GM23338 (cell line): ENCODE data around the gene ARHGAP4.

ENCODE experiments used
- CREB1 ChIP-seq: fragments of 250-450 bp; sonication (Bioruptor Pico); IDR thresholded peaks from 2 replicates; pipeline ENCODE4 v1.5.0; 2020; ENCODE audit warnings: low read depth, mild to moderate bottlenecking, moderate library complexity
- CTCF ChIP-seq, 2 experiments: fragments of 200-600 bp in 1 of 2; sonication (generic) in 1 of 2; conservative IDR thresholded peaks; 2 replicates each; pipeline versions ENCODE4 v1.5.1 to v1.6.1; 2016 to 2017; ENCODE audit warnings: antibody characterized with exemption in 2 of 2, low read depth in 2 of 2, mild to moderate bottlenecking in 2 of 2, moderate library complexity in 1 of 2
- ETS1 ChIP-seq: IDR thresholded peaks from 2 replicates; pipeline ENCODE4 v1.6.1; 2016; ENCODE audit warnings: antibody characterized with exemption
- EZH2 ChIP-seq: fragments of 200-600 bp; sonication (generic); IDR thresholded peaks from one replicate; pipeline ENCODE4 v1.8.0; 2017; ENCODE audit warnings: antibody characterized with exemption, mild to moderate bottlenecking, low read depth; ENCODE audit not compliant: unreplicated experiment
- EZH2phosphoT487 ChIP-seq: fragments of 200-600 bp; sonication (generic); IDR thresholded peaks from one replicate; pipeline ENCODE4 v1.8.1; 2018; ENCODE audit warnings: antibody characterized with exemption; ENCODE audit not compliant: unreplicated experiment
- JUNB ChIP-seq: IDR thresholded peaks from one replicate; pipeline ENCODE4 v1.6.1; 2016; ENCODE audit warnings: antibody characterized with exemption; ENCODE audit not compliant: unreplicated experiment
- NANOG ChIP-seq: IDR thresholded peaks from 2 replicates; pipeline ENCODE4 v1.6.1; 2016; ENCODE audit warnings: antibody characterized with exemption, borderline replicate concordance
- POLR2AphosphoS5 ChIP-seq: IDR thresholded peaks from 2 replicates; pipeline ENCODE4 v1.6.1; 2016; ENCODE audit warnings: antibody characterized with exemption, low read depth
- REST ChIP-seq: IDR thresholded peaks from one replicate; pipeline ENCODE4 v1.6.1; 2018; ENCODE audit warnings: antibody characterized with exemption; ENCODE audit not compliant: unreplicated experiment
- ZNF114 ChIP-seq: fragments of 250-450 bp; sonication (Bioruptor Pico); IDR thresholded peaks from 2 replicates; pipeline ENCODE4 v1.5.0; 2020; ENCODE audit warnings: mild to moderate bottlenecking, moderate library complexity
- ZNF331 ChIP-seq: fragments of 250-450 bp; sonication (Bioruptor Pico); IDR thresholded peaks from 2 replicates; pipeline ENCODE4 v1.5.0; 2020; ENCODE audit warnings: low read depth, mild to moderate bottlenecking, moderate library complexity

GRCh38 chrX:153948847-153949805 lies 23.1 kb upstream of the ARHGAP4 start:
- TF ChIP-seq CTCF (conservative IDR thresholded peaks at IDR 0.05; ENCODE audit: low read depth in 2 of 2) (no peak), REST (no peak), EZH2phosphoT487 (no peak), EZH2 (no peak), ZNF331 (no peak), NANOG (no peak), POLR2AphosphoS5 (no peak), CREB1 (CRISPR knock-in tag) (no peak), ZNF114 (no peak), ETS1 (no peak), JUNB (no peak)
